Measurements from ENCODE around the gene FLOT1.

DNA sequence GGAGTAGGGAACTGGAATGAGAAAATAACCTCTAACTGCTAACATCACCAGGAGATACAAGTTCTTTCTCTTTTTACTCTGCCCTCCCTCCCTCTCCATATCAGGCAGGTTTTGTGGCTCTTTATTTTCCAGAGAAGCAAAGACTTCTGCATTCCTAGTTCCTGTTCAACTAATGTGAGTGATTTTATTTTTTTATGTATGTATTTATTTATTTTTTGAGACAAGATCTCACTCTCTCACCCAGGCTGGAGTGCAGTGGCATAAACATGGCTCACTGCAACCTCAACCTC is 7.8 kb upstream of the FLOT1 start:
- no peak for TF ChIP-seq EZH2 (IDR thresholded peaks at IDR 0.05; ENCODE audit: insufficient read depth, low read length)
- no peak for TF ChIP-seq CTCF (IDR thresholded peaks at IDR 0.05; ENCODE audit: insufficient read depth, low read depth, low read length)
